Duodenal mucosa (tissue), 2 donors: ENCODE results near the gene SPRED3.
A peak's percentile ranks its signal among the peaks of the same experiment; 100 is the strongest.

Experiments used
- H3K27ac ChIP-seq: one replicate; pipeline ENCODE4 v1.7.0; 2013; ENCODE audit warnings: low read depth, low read length
- H3K27me3 ChIP-seq, 2 donors: one replicate each; pipeline ENCODE4 v1.7.0; 2013; ENCODE audit warnings: low read length in 2 of 2, control low read depth in 1 of 2; ENCODE audit not compliant: insufficient read depth in 2 of 2, control insufficient read depth in 1 of 2
- H3K36me3 ChIP-seq, 2 donors: one replicate each; pipeline ENCODE4 v1.7.0; 2013; ENCODE audit warnings: low read length in 2 of 2, control low read depth in 1 of 2; ENCODE audit not compliant: insufficient read depth in 2 of 2, control insufficient read depth in 1 of 2
- H3K4me1 ChIP-seq, 2 donors: one replicate each; pipeline ENCODE4 v1.7.0; 2013; ENCODE audit warnings: low read length in 2 of 2, control low read depth in 1 of 2; ENCODE audit not compliant: insufficient read depth in 2 of 2, control insufficient read depth in 1 of 2
- H3K4me3 ChIP-seq, 2 donors: one replicate each; pipeline ENCODE4 v1.7.0; 2013; ENCODE audit warnings: low read length in 2 of 2, low read depth in 1 of 2
- H3K9ac ChIP-seq, 2 donors: one replicate each; pipeline ENCODE4 v1.7.0; 2013; ENCODE audit warnings: low read length in 2 of 2, low read depth in 1 of 2
- H3K9me3 ChIP-seq, 2 donors: one replicate each; pipeline ENCODE4 v1.7.0; 2013; ENCODE audit warnings: low read length in 2 of 2, control low read depth in 1 of 2; ENCODE audit not compliant: control insufficient read depth in 1 of 2

SPRED3 gene

GRCh38 chr19:38383743-38384142 lies 4.8 kb upstream of the SPRED3 start:
- no peak overlapping the region for H3K27ac ChIP-seq
- H3K4me1 ChIP-seq: peaks cover 0 to 15% of the 10 kb centered on the region in 2 donors
- H3K9ac ChIP-seq: no peak overlapping the region
- peaks cover 27 to 56% of the 10 kb centered on the region in 2 donors for H3K36me3 ChIP-seq
- peaks cover 0 to under 1% of the 10 kb centered on the region in 2 donors for H3K27me3 ChIP-seq
- H3K4me3 ChIP-seq: no peak overlapping the region
- H3K9me3 ChIP-seq: no peaks in the 10 kb centered on the region

GRCh38 chr19:38384209-38385027 lies 4.1 kb upstream of the SPRED3 start:
- H3K27ac ChIP-seq: no peak overlapping the region
- H3K27me3 ChIP-seq: peaks cover 0 to 5% of the 10 kb centered on the region in 2 donors
- H3K4me3 ChIP-seq: no peak overlapping the region
- H3K36me3 ChIP-seq: peaks cover 23 to 50% of the 10 kb centered on the region in 2 donors
- H3K9ac ChIP-seq: no peak overlapping the region
- no peaks in the 10 kb centered on the region for H3K9me3 ChIP-seq
- H3K4me1 ChIP-seq: peaks cover 0 to 20% of the 10 kb centered on the region in 2 donors

GRCh38 chr19:38385057-38385803 lies 3.3 kb upstream of the SPRED3 start:
- Histone ChIP-seq H3K4me1 (peaks cover 0 to 20% of the 10 kb centered on the region in 2 donors), H3K27ac (no peak overlapping the region), H3K9me3 (no peaks in the 10 kb centered on the region), H3K27me3 (peaks cover 0 to 10% of the 10 kb centered on the region in 2 donors), H3K9ac (no peak overlapping the region), H3K36me3 (peaks cover 23 to 41% of the 10 kb centered on the region in 2 donors), H3K4me3 (no peak overlapping the region)

GRCh38 chr19:38385804-38386257 lies 2.7 kb upstream of the SPRED3 start:
- peaks cover 0 to 20% of the 10 kb centered on the region in 2 donors for H3K4me1 ChIP-seq
- H3K9ac ChIP-seq: no peak overlapping the region
- H3K27me3 ChIP-seq: peaks cover 0 to 10% of the 10 kb centered on the region in 2 donors
- no peak overlapping the region for H3K27ac ChIP-seq
- peak overlapping the region in 1 of 2 donors; percentile 21 for H3K4me3 ChIP-seq
- no peaks in the 10 kb centered on the region for H3K9me3 ChIP-seq
- H3K36me3 ChIP-seq: peaks cover 21 to 37% of the 10 kb centered on the region in 2 donors

- H3K4me3 ChIP-seq: peak overlapping the region; percentile 66 to 74
- H3K27ac ChIP-seq: no peak overlapping the region
- no peaks in the 10 kb centered on the region for H3K9me3 ChIP-seq
- H3K4me1 ChIP-seq: peaks cover 0 to 20% of the 10 kb centered on the region in 2 donors
- H3K27me3 ChIP-seq: peaks cover 0 to 10% of the 10 kb centered on the region in 2 donors
- peaks cover 15 to 30% of the 10 kb centered on the region in 2 donors for H3K36me3 ChIP-seq
- peak overlapping the region in 1 of 2 donors; percentile 59 for H3K9ac ChIP-seq
These were observed 2.1 kb upstream of the SPRED3 start for GRCh38 chr19:38386300-38386970.

GRCh38 chr19:38386971-38387549 lies 1.4 kb upstream of the SPRED3 start:
- H3K27ac ChIP-seq: peak overlapping the region; percentile 42
- H3K4me3 ChIP-seq: peak overlapping the region; percentile 66 to 74
- peaks cover 0 to 10% of the 10 kb centered on the region in 2 donors for H3K27me3 ChIP-seq
- H3K4me1 ChIP-seq: peaks cover 0 to 26% of the 10 kb centered on the region in 2 donors
- H3K36me3 ChIP-seq: peaks cover 9 to 24% of the 10 kb centered on the region in 2 donors
- no peaks in the 10 kb centered on the region for H3K9me3 ChIP-seq
- peak overlapping the region; percentile 3 to 59 for H3K9ac ChIP-seq

GRCh38 chr19:38387550-38388348 lies 748 bp upstream of the SPRED3 start, which contains the start of gene GGN:
GGN (minus strand) TSS chr19:38388034; CDS start chr19:38387261, 773 bp downstream.
- Histone ChIP-seq H3K4me1 (peaks cover 0 to 29% of the 10 kb centered on the region in 2 donors), H3K27me3 (peaks cover 0 to 10% of the 10 kb centered on the region in 2 donors), H3K27ac (peak within 1 kb of the TSS; percentile 82)

GRCh38 chr19:38389101-38389925 lies 816 bp downstream of the SPRED3 start:
- Histone ChIP-seq H3K27ac (no peak overlapping the region), H3K4me3 (peak overlapping the region; percentile 51 to 74), H3K27me3 (peaks cover 0 to 10% of the 10 kb centered on the region in 2 donors), H3K9ac (peak overlapping the region; percentile 42 to 43), H3K9me3 (no peaks in the 10 kb centered on the region), H3K36me3 (peaks cover under 1 to 4% of the 10 kb centered on the region in 2 donors), H3K4me1 (peaks cover 0 to 36% of the 10 kb centered on the region in 2 donors)

More at GRCh38 chr19:38387550-38388348, 748 bp upstream of the SPRED3 start, which contains the start of gene GGN:
- Histone ChIP-seq H3K9ac (peak within 1 kb of the TSS; percentile 43 to 59), H3K9me3 (no peaks in the 10 kb centered on the region), H3K4me3 (peak within 1 kb of the TSS; percentile 66 to 74), H3K36me3 (peaks cover 4 to 20% of the 10 kb centered on the region in 2 donors)
